DMS153 treated with DMSO at 0.1 percent for 48 hours (cell line): Measurements from ENCODE around the gene STOM.
"Not testable (repeated sequence)": the region's sequence is repeated elsewhere in the genome, so short reads cannot be mapped to it uniquely, and the experiment has no call there.

Experiments
- DNase-seq: peaks from one replicate; lab custom pipeline; 2025; ENCODE audit not compliant: unreplicated experiment; lab: John Stamatoyannopoulos, UW

Gene STOM

DNA sequence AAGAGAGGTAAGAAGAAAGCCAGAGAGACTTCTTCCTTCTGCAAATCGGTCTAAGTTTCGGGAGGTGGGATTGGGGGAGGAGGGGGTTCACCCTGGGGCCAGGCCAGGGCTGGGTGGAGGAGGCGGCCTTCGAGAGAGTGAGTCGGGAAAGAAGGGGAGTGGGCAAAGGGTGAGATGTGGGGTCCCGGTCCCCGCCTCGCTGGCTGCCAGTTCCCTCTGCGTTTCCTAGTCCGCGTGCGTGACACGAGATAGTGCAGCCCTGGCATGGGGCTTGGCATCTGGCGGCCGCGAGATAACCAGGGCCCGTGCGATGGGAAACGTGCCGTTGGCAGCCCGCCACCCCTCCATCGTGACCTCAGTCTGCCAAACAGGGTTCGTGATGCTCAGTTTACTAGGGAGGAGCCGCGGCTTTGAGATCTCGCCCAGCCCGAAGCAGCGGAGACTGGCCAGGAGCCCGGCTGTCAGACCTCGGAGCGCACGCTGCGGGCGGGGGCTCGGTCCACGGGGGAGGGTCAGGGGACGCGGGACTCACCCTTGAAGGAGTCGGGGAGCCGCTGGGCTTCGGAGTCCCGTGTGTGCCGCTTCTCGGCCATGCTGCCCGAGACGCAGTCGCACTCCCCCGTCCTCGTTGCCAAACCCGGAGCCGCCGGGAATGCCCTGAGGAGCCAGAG lies at the start of gene STOM:
STOM (minus strand) TSS at position 656 of the 671 bp plus-strand sequence; CDS start at position 593, 63 bp downstream.
- no peak for DNase-seq

DNA sequence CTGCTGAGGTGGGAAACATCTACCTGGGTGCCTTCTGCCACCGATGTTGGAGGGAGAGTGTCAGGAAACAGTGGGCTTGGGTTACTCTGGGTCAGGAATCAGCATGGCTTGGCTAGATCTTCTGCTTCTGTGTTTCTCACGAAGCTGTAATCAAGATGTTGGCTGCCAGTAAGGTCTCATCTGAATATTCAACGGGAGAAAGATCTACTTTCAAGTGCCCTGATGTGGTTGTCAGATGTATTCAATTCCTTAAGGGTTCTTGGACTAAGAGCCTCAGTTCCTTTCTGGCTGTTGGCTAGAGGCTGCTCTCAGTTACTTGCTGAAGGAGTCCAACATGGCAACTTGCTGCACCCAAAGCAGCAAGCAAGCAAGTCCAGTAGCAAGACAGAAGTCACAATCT lies 41.9 kb upstream of the STOM start:
- DNase-seq = no peak

DNA sequence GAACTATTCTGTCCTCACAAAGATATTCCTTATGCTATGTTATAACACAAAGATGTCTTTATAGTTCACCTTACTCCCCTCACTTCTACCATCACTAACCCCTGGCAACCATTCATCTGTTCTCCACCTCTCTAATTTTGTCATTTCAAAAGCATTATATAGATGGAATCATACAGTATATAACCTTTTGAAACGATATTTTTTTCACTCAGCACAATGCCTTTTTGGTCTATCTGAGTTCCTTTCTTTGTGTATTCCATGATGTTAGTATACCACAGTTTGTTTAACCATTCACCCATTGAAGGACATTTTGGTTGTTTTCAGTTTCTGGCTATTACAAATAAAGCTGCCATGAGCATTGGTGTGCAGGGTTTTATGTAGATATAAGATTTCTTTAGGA lies 35.8 kb upstream of the STOM start:
- no peak for DNase-seq

GRCh38 chr9:121404906-121405305 lies 34.9 kb upstream of the STOM start:
- DNase-seq = no peak

DNA sequence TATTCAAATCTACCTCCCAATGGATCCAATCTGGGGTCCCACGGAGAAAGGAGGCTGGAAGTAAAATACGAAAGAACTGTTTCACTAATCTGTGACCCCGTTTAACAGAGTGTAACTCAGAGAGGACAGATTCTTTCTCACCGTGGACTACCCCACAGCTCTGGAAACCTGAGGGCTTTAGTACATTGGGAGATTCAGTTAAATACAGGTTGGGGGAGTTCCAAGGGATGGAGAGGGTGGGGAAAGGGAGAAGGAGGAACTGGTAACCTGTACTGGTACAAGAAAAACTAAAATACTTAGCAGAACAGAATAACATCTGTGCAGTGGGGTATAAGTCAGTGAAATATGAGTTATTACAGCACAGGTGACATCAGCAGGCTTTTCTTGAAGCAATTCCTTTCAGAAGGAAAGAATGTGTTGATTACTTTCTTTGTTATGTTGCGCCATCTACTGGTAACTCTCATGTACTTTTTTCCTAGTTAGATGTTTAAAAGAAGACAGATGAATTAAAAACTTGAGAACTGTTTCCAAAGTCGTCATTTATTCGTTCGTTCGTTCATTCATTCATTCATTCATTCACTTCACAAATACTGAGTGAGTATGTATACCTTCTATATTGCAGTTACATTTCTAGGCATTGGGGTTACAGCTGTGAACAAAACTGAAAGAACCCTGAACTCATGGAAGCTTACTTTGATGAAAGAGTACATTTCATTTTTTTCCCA lies 30.0 kb upstream of the STOM start:
- DNase-seq = peak; percentile 56

- no peak for DNase-seq
These were observed 29.3 kb upstream of the STOM start for GRCh38 chr9:121399126-121399882.

GRCh38 chr9:121398374-121398773 lies 28.3 kb upstream of the STOM start:
- no peak for DNase-seq

GRCh38 chr9:121397277-121397676 lies 27.2 kb upstream of the STOM start:
- not testable (repeated sequence) for DNase-seq

GRCh38 chr9:121395558-121395957 lies 25.5 kb upstream of the STOM start:
- DNase-seq = no peak

- no peak for DNase-seq
These were observed 24.2 kb upstream of the STOM start for GRCh38 chr9:121394292-121394691.

DNA sequence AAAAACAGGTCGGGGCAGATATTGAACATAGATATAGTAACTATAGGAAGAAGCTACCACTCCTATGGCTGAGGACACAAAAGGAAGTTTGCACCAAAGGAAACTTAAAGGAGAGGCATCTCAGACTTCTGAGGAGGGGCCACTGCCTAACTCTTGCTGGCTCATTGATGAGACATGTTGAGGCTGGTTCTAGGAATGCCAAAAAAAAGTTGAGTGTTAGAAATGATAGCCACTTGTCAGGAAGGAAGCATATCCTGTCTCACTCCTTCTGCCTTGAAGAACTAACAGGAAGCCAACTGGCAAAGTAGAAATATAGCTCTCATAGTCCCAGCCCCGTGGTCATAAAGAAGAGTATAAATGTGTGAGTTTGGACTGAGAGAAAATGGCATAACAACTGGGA lies 23.3 kb upstream of the STOM start:
- DNase-seq = no peak

GRCh38 chr9:121390372-121390771 lies 20.3 kb upstream of the STOM start:
- no peak for DNase-seq

GRCh38 chr9:121388140-121388905 lies 18.3 kb upstream of the STOM start:
- DNase-seq = no peak

- DNase-seq = no peak
These were observed 16.6 kb upstream of the STOM start for GRCh38 chr9:121386442-121387175.

- DNase-seq = no peak
These were observed 13.7 kb upstream of the STOM start for GRCh38 chr9:121383715-121384114.

- no peak for DNase-seq
These were observed 10.8 kb upstream of the STOM start for GRCh38 chr9:121380846-121381245.

DNA sequence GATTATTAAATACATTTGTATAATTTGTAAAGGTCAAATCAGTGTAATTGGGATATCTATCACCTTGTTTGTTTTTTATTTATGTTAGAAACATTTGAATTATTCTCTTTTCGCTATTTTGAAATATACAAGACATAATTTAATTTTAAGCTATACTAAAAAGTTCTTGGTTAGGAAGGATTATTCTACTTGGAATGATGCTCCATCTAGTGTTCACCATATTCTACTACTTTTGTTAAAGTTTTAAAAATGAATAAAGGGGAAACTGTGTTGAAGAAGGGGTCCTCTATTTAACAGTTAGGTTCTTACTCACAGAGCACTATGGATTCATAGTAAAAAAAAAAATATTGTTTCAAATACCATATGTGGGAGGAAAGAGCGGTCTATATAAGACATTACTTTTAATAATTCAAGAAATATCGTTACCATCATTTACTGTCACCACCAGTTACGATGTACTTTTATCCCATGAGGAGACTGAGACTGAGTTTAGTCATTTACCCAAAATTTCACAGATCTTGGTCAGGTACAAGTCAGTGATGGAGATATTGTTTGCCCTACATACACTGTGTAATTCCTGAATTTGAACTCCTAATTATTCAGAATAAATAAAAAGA lies 6.3 kb upstream of the STOM start:
- DNase-seq = no peak

- no peak for DNase-seq
These were observed 3.1 kb upstream of the STOM start for GRCh38 chr9:121373011-121373729.

- DNase-seq = no peak
These were observed 2.4 kb upstream of the STOM start for GRCh38 chr9:121372239-121373010.
